Measurements from ENCODE around the gene ACSS3. TPM values are rescaled to one million over a fixed set of nuclear protein-coding genes. Genes with fewer than 3 reads are reported as not detected.

Gene ACSS3
- total and polyA plus RNA-seq, 2 of the 8 experiments (the other 6 are each of a cell fraction or from before 2014, with no cell fraction given): 14.4 to 24.0 TPM

DNA sequence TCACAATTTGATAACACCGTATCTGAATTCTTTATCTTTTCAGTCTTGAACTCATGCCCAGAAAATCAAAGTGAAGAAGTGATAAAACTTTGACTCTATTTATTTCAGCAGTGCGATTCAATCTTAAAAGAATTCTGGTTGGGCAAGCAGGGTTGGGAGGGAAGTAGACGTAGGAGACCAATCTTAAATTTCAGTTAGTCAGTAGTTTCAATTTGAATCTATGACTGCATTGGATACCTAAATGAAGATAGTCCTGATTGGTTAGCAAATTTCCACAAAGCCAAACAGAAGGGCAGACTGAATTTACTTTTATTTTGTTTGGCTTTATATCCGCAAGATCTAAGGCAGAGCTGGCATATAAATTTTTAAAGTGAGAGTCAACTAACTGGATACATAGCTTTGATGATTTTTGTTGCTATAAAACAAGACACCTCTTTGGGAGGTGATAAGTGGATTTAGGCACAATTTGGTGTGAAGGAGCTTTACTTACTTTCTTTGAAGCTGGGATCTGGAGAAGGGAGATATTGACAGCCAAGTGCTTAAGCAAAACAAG is 2.6 kb downstream of the ACSS3 start (continued):
- TF ChIP-seq, protein P1, sequence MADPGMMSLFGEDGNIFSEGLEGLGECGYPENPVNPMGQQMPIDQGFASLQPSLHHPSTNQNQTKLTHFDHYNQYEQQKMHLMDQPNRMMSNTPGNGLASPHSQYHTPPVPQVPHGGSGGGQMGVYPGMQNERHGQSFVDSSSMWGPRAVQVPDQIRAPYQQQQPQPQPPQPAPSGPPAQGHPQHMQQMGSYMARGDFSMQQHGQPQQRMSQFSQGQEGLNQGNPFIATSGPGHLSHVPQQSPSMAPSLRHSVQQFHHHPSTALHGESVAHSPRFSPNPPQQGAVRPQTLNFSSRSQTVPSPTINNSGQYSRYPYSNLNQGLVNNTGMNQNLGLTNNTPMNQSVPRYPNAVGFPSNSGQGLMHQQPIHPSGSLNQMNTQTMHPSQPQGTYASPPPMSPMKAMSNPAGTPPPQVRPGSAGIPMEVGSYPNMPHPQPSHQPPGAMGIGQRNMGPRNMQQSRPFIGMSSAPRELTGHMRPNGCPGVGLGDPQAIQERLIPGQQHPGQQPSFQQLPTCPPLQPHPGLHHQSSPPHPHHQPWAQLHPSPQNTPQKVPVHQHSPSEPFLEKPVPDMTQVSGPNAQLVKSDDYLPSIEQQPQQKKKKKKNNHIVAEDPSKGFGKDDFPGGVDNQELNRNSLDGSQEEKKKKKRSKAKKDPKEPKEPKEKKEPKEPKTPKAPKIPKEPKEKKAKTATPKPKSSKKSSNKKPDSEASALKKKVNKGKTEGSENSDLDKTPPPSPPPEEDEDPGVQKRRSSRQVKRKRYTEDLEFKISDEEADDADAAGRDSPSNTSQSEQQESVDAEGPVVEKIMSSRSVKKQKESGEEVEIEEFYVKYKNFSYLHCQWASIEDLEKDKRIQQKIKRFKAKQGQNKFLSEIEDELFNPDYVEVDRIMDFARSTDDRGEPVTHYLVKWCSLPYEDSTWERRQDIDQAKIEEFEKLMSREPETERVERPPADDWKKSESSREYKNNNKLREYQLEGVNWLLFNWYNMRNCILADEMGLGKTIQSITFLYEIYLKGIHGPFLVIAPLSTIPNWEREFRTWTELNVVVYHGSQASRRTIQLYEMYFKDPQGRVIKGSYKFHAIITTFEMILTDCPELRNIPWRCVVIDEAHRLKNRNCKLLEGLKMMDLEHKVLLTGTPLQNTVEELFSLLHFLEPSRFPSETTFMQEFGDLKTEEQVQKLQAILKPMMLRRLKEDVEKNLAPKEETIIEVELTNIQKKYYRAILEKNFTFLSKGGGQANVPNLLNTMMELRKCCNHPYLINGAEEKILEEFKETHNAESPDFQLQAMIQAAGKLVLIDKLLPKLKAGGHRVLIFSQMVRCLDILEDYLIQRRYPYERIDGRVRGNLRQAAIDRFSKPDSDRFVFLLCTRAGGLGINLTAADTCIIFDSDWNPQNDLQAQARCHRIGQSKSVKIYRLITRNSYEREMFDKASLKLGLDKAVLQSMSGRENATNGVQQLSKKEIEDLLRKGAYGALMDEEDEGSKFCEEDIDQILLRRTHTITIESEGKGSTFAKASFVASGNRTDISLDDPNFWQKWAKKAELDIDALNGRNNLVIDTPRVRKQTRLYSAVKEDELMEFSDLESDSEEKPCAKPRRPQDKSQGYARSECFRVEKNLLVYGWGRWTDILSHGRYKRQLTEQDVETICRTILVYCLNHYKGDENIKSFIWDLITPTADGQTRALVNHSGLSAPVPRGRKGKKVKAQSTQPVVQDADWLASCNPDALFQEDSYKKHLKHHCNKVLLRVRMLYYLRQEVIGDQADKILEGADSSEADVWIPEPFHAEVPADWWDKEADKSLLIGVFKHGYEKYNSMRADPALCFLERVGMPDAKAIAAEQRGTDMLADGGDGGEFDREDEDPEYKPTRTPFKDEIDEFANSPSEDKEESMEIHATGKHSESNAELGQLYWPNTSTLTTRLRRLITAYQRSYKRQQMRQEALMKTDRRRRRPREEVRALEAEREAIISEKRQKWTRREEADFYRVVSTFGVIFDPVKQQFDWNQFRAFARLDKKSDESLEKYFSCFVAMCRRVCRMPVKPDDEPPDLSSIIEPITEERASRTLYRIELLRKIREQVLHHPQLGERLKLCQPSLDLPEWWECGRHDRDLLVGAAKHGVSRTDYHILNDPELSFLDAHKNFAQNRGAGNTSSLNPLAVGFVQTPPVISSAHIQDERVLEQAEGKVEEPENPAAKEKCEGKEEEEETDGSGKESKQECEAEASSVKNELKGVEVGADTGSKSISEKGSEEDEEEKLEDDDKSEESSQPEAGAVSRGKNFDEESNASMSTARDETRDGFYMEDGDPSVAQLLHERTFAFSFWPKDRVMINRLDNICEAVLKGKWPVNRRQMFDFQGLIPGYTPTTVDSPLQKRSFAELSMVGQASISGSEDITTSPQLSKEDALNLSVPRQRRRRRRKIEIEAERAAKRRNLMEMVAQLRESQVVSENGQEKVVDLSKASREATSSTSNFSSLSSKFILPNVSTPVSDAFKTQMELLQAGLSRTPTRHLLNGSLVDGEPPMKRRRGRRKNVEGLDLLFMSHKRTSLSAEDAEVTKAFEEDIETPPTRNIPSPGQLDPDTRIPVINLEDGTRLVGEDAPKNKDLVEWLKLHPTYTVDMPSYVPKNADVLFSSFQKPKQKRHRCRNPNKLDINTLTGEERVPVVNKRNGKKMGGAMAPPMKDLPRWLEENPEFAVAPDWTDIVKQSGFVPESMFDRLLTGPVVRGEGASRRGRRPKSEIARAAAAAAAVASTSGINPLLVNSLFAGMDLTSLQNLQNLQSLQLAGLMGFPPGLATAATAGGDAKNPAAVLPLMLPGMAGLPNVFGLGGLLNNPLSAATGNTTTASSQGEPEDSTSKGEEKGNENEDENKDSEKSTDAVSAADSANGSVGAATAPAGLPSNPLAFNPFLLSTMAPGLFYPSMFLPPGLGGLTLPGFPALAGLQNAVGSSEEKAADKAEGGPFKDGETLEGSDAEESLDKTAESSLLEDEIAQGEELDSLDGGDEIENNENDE (IDR thresholded peaks at IDR 0.05; ENCODE audit: insufficient replicate concordance, low read length): no peak
- TF ChIP-seq SP1 (IDR thresholded peaks at IDR 0.05; ENCODE audit: low read depth, low read length): no peak
- TF ChIP-seq NRF1 (IDR thresholded peaks at IDR 0.05; ENCODE audit: low read depth, low read length): no peak
- no peak for TF ChIP-seq NANOG (IDR thresholded peaks at IDR 0.05; ENCODE audit: insufficient read depth, low read depth, low read length, poor library complexity, severe bottlenecking)

Data from H1 (cell line).